ENCODE results near the gene AGAP3.

Gene AGAP3

DNA sequence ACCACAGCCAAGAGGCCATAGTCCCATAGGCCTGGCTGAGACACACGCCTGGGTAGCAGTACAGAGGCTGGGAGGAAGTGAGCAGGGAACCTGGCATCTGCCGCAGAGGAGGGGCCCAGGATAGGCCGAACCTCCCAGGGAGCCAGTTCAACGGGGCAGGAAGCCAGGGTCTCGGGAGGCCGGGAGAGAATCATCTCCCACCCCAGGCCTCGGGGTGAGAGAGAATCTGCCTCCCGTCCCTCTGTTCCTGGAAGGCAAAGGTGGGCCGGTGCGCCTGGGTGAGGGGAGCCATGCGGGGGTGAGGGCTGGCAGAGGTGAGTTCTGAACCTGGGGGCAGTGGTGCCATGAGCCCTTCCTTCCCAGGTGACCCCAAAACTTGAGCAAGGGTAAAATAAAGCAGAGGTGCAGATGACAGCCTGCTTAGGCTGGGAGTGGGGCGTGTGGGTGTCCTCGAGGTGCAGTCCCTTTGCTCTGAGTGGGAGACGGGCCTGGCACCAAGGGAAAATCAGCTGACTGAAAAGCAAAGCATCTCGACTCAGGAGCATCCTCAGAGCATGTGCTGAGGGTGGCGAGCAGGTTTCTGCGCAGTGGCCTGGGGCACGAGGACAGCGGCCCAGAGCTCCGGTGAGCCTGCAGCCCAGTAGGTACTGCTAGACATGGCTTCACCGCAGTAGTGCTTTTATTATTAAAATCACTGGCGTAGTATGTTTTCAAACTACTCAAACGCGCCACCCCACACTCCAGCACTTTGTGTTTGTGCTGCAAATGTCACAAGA, 15.5 kb downstream of the AGAP3 start:
- Histone ChIP-seq H3K4me3 (ENCODE audit: low read length in 2 of 2) (no peak overlapping the region), H3K27ac (ENCODE audit: low read length) (no peak overlapping the region), H3K36me3 (ENCODE audit: control insufficient read depth in 2 of 2, insufficient read depth in 2 of 2, low read length in 2 of 2) (no peaks in the 10 kb centered on the region), H3K9ac (ENCODE audit: low read length in 2 of 2) (no peak overlapping the region), H3K4me1 (ENCODE audit: control insufficient read depth, insufficient read depth, low read length) (peaks cover 13% of the 10 kb centered on the region), H3K9me3 (ENCODE audit: control insufficient read depth in 2 of 2, low read length in 2 of 2) (no peaks in the 10 kb centered on the region), H3K27me3 (ENCODE audit: control insufficient read depth in 1 of 2, insufficient read depth in 2 of 2, low read length in 2 of 2) (no peaks in the 10 kb centered on the region)

DNA sequence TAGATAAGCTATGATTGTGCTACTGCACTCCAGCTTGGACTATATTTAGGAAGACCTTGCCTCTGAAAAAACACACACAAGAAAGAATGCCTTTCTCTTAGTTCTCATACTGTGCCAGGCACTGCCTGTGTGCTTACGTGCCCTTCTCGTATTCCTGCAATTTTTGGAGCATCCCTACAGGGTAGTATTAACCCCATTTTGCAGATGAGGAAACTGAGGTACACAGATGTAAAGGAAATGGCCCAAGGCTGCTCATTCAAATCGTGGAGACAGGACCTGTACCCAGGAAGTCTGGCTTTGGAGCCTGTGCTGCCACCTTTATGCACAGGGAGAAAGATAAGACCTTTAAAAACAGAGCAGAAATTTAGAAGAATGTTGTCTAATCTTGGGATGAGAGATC, 16.7 kb downstream of the AGAP3 start:
- Histone ChIP-seq H3K4me3 (ENCODE audit: low read length in 2 of 2) (no peak overlapping the region), H3K27ac (ENCODE audit: low read length) (no peak overlapping the region), H3K4me1 (ENCODE audit: control insufficient read depth, insufficient read depth, low read length) (peaks cover 13% of the 10 kb centered on the region), H3K9ac (ENCODE audit: low read length in 2 of 2) (no peak overlapping the region), H3K36me3 (ENCODE audit: control insufficient read depth in 2 of 2, insufficient read depth in 2 of 2, low read length in 2 of 2) (no peaks in the 10 kb centered on the region), H3K9me3 (ENCODE audit: control insufficient read depth in 2 of 2, low read length in 2 of 2) (no peaks in the 10 kb centered on the region), H3K27me3 (ENCODE audit: control insufficient read depth in 1 of 2, insufficient read depth in 2 of 2, low read length in 2 of 2) (no peaks in the 10 kb centered on the region)

DNA sequence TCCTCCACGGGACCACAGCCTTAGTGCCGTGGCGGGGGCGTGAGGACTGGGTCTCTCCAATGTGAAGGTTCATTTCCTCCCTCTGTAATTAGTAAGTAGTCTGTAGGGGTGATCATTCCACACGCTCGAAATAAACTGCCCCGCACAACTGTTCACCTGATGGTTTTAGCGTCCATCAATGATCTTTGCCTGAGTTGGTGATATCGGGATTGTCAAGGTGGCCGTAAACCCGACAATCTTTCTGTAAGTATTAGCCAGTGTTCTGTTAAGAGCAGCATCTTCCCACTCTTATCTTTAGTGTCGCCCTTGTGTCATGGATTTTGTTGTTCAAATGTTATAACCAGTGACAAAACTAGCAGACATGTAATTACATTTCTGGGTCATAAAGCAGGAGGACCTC, 17.7 kb downstream of the AGAP3 start:
- Histone ChIP-seq H3K4me3 (ENCODE audit: low read length in 2 of 2) (no peak overlapping the region), H3K27ac (ENCODE audit: low read length) (no peak overlapping the region), H3K9me3 (ENCODE audit: control insufficient read depth in 2 of 2, low read length in 2 of 2) (no peaks in the 10 kb centered on the region), H3K9ac (ENCODE audit: low read length in 2 of 2) (peak overlapping the region in 1 of 2 donors; percentile 13), H3K36me3 (ENCODE audit: control insufficient read depth in 2 of 2, insufficient read depth in 2 of 2, low read length in 2 of 2) (no peaks in the 10 kb centered on the region), H3K4me1 (ENCODE audit: control insufficient read depth, insufficient read depth, low read length) (peaks cover 13% of the 10 kb centered on the region), H3K27me3 (ENCODE audit: control insufficient read depth in 1 of 2, insufficient read depth in 2 of 2, low read length in 2 of 2) (no peaks in the 10 kb centered on the region)

DNA sequence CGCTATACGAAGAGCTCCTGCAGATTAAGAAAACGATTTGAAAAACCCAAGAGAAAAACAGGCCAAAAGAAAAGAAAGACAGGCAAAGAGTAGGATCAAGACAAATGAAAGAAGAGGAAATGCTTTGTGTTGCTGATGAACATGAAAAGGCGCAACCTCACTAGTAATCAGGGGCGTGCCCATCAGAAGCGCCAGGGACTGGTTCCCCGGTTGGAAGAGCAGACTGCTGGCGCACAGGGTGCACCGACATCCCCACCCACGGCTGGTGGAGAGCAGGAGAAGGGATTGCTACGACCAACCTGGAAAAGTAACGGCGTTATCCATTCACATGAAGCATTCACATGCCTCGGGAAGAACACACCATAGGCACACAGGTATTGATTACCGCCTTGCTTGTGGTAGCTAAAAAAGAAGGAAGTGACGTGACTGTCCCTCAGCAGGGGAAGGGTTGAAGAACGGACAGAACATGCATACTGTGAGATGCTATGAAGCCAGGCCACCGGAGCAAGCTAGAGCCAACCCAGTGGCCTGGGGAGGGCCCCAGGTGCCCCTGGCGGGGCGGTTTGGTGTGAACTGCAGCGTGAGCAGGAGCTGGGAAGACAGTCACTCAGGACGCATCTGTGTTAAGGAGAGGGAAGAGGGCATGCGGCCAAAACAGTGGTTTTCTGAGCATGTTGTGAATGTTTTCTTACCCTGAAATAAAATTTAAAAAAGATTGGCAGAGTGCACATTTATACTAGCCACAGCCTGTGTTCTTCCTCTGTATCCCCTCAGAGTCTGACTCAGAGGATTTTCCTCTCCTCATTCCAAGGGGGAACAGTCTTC, 18.3 kb downstream of the AGAP3 start:
- H3K27ac ChIP-seq (ENCODE audit: low read length), result no peak overlapping the region

DNA sequence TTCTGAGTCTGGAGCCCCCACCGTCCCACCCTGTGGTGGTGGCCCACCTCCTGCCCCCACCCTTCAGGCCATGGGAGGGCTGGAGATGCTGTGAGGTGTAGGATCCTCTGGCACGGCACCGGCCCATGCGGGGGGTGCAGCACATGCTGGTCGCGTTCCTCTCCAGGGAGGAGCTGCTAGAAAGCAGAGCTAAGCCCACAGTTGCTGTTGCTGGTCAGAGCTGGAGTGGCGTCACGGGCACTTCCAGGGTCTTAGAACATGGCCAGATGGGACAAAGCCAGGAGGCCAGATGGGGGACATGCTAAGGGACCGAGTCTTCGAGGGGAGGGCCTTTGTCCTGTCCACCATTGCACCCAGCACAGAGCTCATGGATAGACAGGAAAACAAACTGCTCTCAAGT, 21.6 kb downstream of the AGAP3 start:
- Histone ChIP-seq H3K9ac (ENCODE audit: low read length in 2 of 2) (no peak overlapping the region), H3K9me3 (ENCODE audit: control insufficient read depth in 2 of 2, low read length in 2 of 2) (no peaks in the 10 kb centered on the region), H3K4me3 (ENCODE audit: low read length in 2 of 2) (no peak overlapping the region), H3K27me3 (ENCODE audit: control insufficient read depth in 1 of 2, insufficient read depth in 2 of 2, low read length in 2 of 2) (no peaks in the 10 kb centered on the region), H3K36me3 (ENCODE audit: control insufficient read depth in 2 of 2, insufficient read depth in 2 of 2, low read length in 2 of 2) (no peaks in the 10 kb centered on the region), H3K27ac (ENCODE audit: low read length) (no peak overlapping the region), H3K4me1 (ENCODE audit: control insufficient read depth, insufficient read depth, low read length) (peaks cover 23% of the 10 kb centered on the region)

More for the DNA sequence above, 18.3 kb downstream of the AGAP3 start:
- Histone ChIP-seq H3K9ac (ENCODE audit: low read length in 2 of 2) (peak overlapping the region in 1 of 2 donors; percentile 13), H3K4me3 (ENCODE audit: low read length in 2 of 2) (no peak overlapping the region), H3K36me3 (ENCODE audit: control insufficient read depth in 2 of 2, insufficient read depth in 2 of 2, low read length in 2 of 2) (no peaks in the 10 kb centered on the region), H3K4me1 (ENCODE audit: control insufficient read depth, insufficient read depth, low read length) (peaks cover 19% of the 10 kb centered on the region), H3K9me3 (ENCODE audit: control insufficient read depth in 2 of 2, low read length in 2 of 2) (no peaks in the 10 kb centered on the region), H3K27me3 (ENCODE audit: control insufficient read depth in 1 of 2, insufficient read depth in 2 of 2, low read length in 2 of 2) (no peaks in the 10 kb centered on the region)

DNA sequence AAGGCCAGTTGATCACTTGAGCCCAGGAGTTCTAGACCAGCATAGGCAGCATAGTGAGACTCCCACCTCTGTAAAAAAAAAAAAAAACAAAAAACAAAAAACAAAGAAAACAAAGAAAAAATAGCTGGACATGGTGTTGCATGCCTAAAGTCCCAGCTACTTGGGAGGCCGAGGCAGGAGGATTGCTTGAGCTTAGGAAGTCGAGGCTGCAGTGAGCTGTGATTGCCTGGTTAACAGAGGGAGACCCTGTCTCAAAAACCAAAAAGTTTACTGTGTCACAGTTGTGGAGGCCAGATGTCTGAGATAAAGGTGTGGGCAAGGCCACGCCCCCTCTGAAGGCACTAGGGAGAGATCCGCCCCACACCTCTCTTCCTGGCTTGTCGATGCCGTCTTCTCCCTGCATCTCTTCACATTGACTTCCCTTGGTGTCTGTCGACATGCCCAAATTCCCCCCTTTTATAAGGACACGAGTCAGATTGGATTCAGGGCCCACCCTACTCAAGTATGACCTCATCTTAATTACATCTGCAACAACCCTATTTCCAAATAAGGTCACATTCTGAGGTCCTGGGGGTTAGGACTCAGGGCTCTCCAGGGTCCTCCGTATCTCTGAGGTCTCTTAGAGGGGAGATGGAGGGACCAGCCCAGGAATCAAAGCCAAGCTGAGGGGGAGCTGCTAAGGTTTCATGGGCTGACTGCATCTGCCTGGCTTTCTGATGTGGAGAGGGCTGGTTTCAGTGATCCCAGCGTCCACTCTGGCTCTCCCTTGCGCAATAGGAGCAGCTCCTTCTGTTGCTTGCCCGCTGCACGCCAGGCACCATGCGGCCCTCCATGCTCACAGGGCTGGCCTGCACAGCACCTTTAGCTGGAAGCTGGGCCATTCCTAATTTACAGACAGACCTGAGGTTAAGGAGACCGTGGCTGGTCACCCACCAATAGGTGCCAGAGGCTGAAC, 23.1 kb downstream of the AGAP3 start:
- H3K27ac ChIP-seq (ENCODE audit: low read length), result peak overlapping the region; percentile 11
- H3K9me3 ChIP-seq (ENCODE audit: control insufficient read depth in 2 of 2, low read length in 2 of 2), result no peaks in the 10 kb centered on the region
- H3K4me1 ChIP-seq (ENCODE audit: control insufficient read depth, insufficient read depth, low read length), result peaks cover 30% of the 10 kb centered on the region
- H3K36me3 ChIP-seq (ENCODE audit: control insufficient read depth in 2 of 2, insufficient read depth in 2 of 2, low read length in 2 of 2), result no peaks in the 10 kb centered on the region
- H3K27me3 ChIP-seq (ENCODE audit: control insufficient read depth in 1 of 2, insufficient read depth in 2 of 2, low read length in 2 of 2), result no peaks in the 10 kb centered on the region
- no peak overlapping the region for H3K4me3 ChIP-seq (ENCODE audit: low read length in 2 of 2)
- no peak overlapping the region for H3K9ac ChIP-seq (ENCODE audit: low read length in 2 of 2)

DNA sequence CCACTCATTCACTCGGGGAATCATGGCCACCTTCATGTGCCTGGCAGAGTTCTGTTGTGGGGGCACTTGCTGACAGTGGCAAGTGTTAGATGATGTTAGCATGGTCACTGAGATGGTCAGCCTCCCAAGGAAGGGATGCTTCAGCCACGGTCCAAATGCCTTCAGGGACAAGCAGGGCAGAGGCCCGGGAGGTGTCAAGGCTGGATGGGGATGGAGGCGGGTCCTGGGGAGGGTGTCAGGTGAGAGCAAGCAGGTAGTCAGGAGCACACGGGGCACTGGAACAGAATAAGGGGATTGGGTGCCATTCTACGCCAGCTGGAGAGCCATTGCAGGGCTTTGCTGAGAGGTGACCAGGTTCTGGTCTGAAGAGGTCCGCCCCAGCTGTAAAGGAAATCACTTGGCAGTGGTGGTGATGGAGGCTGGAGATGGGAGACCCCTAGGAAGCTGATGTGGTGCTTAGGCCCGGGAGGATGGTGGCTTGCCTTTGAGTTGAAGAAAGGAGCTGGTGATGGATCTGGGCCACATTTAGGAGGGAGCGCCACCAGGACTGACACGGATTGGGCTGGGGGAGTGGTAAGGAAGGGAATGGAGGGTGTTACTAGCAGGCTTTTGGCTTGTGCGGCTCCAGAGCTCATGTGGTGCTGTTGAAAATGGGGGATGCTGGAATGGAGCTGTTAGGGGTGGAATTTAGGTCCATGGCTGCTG, 24.1 kb downstream of the AGAP3 start:
- no peak overlapping the region for H3K9ac ChIP-seq (ENCODE audit: low read length in 2 of 2)
- H3K9me3 ChIP-seq (ENCODE audit: control insufficient read depth in 2 of 2, low read length in 2 of 2), result no peaks in the 10 kb centered on the region
- H3K4me1 ChIP-seq (ENCODE audit: control insufficient read depth, insufficient read depth, low read length), result peaks cover 31% of the 10 kb centered on the region
- no peaks in the 10 kb centered on the region for H3K36me3 ChIP-seq (ENCODE audit: control insufficient read depth in 2 of 2, insufficient read depth in 2 of 2, low read length in 2 of 2)
- no peaks in the 10 kb centered on the region for H3K27me3 ChIP-seq (ENCODE audit: control insufficient read depth in 1 of 2, insufficient read depth in 2 of 2, low read length in 2 of 2)
- no peak overlapping the region for H3K4me3 ChIP-seq (ENCODE audit: low read length in 2 of 2)
- peak overlapping the region; percentile 11 for H3K27ac ChIP-seq (ENCODE audit: low read length)

DNA sequence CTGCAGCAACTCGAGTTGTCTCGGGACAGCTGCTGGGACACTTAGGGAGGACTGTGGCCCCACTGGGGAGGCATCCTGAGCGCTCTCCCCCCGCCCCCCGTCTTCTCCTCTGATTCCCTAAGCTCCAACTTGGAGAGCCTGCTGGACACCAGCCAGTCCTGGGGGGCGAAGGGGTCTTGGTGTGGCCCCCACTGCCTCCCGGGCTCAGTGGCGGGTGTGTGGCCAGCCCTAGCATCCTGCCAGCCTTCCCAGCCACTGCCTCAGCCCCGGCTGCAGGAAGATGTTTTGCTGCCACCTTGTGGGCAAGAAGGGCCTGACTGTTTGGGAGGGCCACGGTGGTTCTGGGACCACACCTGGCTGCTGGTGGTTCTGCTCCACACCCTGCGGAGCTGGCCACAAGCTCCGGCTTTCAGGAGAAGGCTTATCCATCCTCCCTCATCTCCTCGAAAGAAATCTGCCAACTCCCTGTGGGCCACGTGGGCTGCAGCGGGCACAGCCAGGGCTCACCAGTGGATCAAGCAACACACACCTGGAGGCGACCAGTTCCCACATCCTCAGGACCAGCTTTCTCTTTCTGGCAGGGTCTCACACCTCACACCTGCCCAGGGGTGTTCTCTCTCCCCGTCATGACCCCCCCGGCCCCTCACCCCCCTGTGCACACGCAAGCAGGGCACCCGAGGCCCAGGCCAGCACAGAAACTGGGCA, 24.8 kb downstream of the AGAP3 start:
- Histone ChIP-seq H3K36me3 (ENCODE audit: control insufficient read depth in 2 of 2, insufficient read depth in 2 of 2, low read length in 2 of 2) (no peaks in the 10 kb centered on the region), H3K9ac (ENCODE audit: low read length in 2 of 2) (no peak overlapping the region), H3K4me1 (ENCODE audit: control insufficient read depth, insufficient read depth, low read length) (peaks cover 37% of the 10 kb centered on the region), H3K27ac (ENCODE audit: low read length) (no peak overlapping the region), H3K4me3 (ENCODE audit: low read length in 2 of 2) (peak overlapping the region in 1 of 2 donors; percentile 22), H3K27me3 (ENCODE audit: control insufficient read depth in 1 of 2, insufficient read depth in 2 of 2, low read length in 2 of 2) (no peaks in the 10 kb centered on the region), H3K9me3 (ENCODE audit: control insufficient read depth in 2 of 2, low read length in 2 of 2) (no peaks in the 10 kb centered on the region)

DNA sequence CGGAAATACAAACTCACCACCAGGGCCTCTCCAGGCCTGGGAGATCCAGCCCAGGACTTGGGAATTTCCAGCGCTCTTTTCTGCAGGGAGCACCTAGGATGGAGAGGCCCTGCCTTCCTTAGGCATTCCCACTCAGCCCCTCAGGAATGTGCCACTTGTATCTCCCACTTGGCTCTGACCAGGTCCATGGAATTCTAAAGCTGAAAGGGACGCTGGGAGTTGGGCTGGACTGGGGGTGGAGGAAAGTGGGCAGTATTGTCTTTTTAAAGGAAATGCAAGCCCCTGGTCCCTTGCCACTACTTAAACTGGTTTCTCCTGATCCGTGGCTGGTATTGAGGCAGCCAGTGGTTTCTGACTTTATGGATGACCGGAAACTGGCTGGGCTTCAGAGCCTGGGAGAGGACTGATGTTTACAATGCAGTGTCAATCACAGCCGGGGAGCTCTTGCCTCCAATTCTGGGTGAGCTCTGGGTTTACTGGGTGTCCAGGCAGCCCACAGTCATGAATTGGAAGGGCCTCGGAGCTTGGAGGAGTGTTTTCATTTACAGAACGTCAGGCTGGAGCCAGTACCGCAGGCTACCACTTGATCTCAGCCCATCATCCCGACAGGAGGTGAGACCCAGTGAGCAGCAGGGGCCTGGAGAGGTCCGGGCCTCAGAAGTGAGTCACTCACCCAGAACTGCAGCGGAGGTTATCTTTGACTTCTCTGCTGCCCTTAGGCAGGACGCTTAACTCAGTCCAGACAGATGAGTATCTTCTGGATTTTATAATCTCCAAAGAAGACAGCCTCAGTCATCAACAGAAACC, 27.3 kb downstream of the AGAP3 start:
- Histone ChIP-seq H3K4me1 (ENCODE audit: control insufficient read depth, insufficient read depth, low read length) (peaks cover 37% of the 10 kb centered on the region), H3K9ac (ENCODE audit: low read length in 2 of 2) (no peak overlapping the region), H3K4me3 (ENCODE audit: low read length in 2 of 2) (no peak overlapping the region)

More for the DNA sequence above, 27.3 kb downstream of the AGAP3 start:
- Histone ChIP-seq H3K36me3 (ENCODE audit: control insufficient read depth in 2 of 2, insufficient read depth in 2 of 2, low read length in 2 of 2) (peaks cover 4 to 6% of the 10 kb centered on the region in 2 donors), H3K9me3 (ENCODE audit: control insufficient read depth in 2 of 2, low read length in 2 of 2) (no peaks in the 10 kb centered on the region), H3K27me3 (ENCODE audit: control insufficient read depth in 1 of 2, insufficient read depth in 2 of 2, low read length in 2 of 2) (no peaks in the 10 kb centered on the region), H3K27ac (ENCODE audit: low read length) (no peak overlapping the region)

Measured in stomach smooth muscle (tissue), 2 donors.